ENCODE measurements around the gene DPF3.

The DPF3 gene

GRCh38 chr14:72583316-72584272, 310.3 kb downstream of the DPF3 start:
- DNase-seq, result no peak

GRCh38 chr14:72582582-72582981, 311.3 kb downstream of the DPF3 start:
- DNase-seq, result no peak

- no peak for DNase-seq
Measured at GRCh38 chr14:72578514-72578913, 315.4 kb downstream of the DPF3 start.

GRCh38 chr14:72577521-72577920, 316.4 kb downstream of the DPF3 start:
- DNase-seq, result no peak

- no peak for DNase-seq
Measured at GRCh38 chr14:72576258-72576657, 317.6 kb downstream of the DPF3 start.

GRCh38 chr14:72574715-72575114, 319.2 kb downstream of the DPF3 start:
- no peak for DNase-seq

GRCh38 chr14:72573725-72574417, 320.0 kb downstream of the DPF3 start:
- DNase-seq, result no peak

Data from NCI-H345 (cell line).